A549 (cell line): ENCODE data around the gene BICRAL.

Experiments
- BHLHE40 ChIP-seq: IDR thresholded peaks from 2 replicates; pipeline ENCODE4 v1.6.1; 2012; ENCODE audit warnings: low read depth, low read length, inconsistent platforms
- CBX2 ChIP-seq: fragments of 200-600 bp; sonication (generic); IDR thresholded peaks from 2 replicates; pipeline ENCODE4 v1.6.1; 2016; ENCODE audit warnings: low read depth, mild to moderate bottlenecking, borderline replicate concordance
- GATA3 ChIP-seq: IDR thresholded peaks from 2 replicates; pipeline ENCODE4 v1.6.1; 2012; ENCODE audit warnings: borderline replicate concordance
- JUN ChIP-seq, 2 experiments: fragments of >200 bp; sonication (Bioruptor Twin); formaldehyde crosslinking; IDR thresholded peaks; 2 replicates in 1 of 2; 3 replicates in 1 of 2; pipeline ENCODE4 v1.6.1; 2016 to 2017
- MAFK ChIP-seq: fragments of 450-650 bp; IDR thresholded peaks from 2 replicates; pipeline ENCODE4 v1.6.1; 2014; ENCODE audit not compliant: partially characterized antibody
- MAZ ChIP-seq: fragments of 150-350 bp; IDR thresholded peaks from 2 replicates; pipeline ENCODE4 v1.6.1; 2014; ENCODE audit warnings: antibody characterized with exemption, low read depth, low read length, borderline replicate concordance
- POLR2A ChIP-seq: IDR thresholded peaks from 2 replicates; pipeline ENCODE4 v1.6.1; 2012; ENCODE audit warnings: mild to moderate bottlenecking, low read length
- RFX5 ChIP-seq: fragments of 450-650 bp; IDR thresholded peaks from 2 replicates; pipeline ENCODE4 v1.7.1; 2014; ENCODE audit warnings: antibody characterized with exemption, mild to moderate bottlenecking, moderate library complexity
- SMC3 ChIP-seq: fragments of >200 bp; sonication (Bioruptor Twin); formaldehyde crosslinking; IDR thresholded peaks from 3 replicates; pipeline ENCODE4 v1.6.1; 2018; ENCODE audit warnings: inconsistent platforms
- SREBF2 ChIP-seq: fragments of 450-650 bp; IDR thresholded peaks from 2 replicates; pipeline ENCODE4 v1.6.1; 2014; ENCODE audit warnings: mild to moderate bottlenecking, moderate library complexity
- ZFP36 ChIP-seq: fragments of 450-650 bp; IDR thresholded peaks from 2 replicates; pipeline ENCODE4 v1.6.1; 2014; ENCODE audit warnings: borderline replicate concordance; ENCODE audit not compliant: partially characterized antibody
- TF ChIP-seq, protein P1 (sequence below): IDR thresholded peaks from 2 replicates; pipeline ENCODE4 v1.6.1; 2012
- TF ChIP-seq, protein P2 (sequence below): fragments of >200 bp; sonication (Bioruptor Twin); formaldehyde crosslinking; IDR thresholded peaks from 3 replicates; pipeline ENCODE4 v1.5.1; 2016
- TF ChIP-seq, protein P3 (sequence below): fragments of 200-600 bp; sonication (generic); IDR thresholded peaks from 2 replicates; pipeline ENCODE4 v1.6.1; 2016; ENCODE audit warnings: antibody characterized with exemption, mild to moderate bottlenecking, moderate library complexity

DNA sequence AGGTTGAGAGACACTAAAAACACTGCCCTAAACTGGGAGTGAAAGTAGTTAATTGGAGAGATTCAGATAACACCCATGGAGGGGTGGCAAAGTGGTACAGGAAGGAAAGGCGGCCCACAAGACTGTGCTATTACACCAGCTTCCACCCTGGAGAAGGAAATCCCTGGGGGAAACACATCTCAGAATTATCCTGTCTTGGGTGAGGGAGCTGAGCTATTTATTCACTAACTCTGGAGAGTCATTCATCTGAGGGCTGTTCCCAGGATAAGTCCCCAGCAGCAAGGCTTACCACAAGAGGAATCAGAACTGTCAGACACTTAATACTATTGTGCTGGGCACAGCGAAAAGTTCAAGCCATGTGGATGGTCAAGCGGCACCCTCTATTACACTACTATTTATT is 45.9 kb upstream of the BICRAL start:
- TF ChIP-seq, protein P1, sequence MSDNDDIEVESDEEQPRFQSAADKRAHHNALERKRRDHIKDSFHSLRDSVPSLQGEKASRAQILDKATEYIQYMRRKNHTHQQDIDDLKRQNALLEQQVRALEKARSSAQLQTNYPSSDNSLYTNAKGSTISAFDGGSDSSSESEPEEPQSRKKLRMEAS, result no peak
- TF ChIP-seq, protein P2, sequence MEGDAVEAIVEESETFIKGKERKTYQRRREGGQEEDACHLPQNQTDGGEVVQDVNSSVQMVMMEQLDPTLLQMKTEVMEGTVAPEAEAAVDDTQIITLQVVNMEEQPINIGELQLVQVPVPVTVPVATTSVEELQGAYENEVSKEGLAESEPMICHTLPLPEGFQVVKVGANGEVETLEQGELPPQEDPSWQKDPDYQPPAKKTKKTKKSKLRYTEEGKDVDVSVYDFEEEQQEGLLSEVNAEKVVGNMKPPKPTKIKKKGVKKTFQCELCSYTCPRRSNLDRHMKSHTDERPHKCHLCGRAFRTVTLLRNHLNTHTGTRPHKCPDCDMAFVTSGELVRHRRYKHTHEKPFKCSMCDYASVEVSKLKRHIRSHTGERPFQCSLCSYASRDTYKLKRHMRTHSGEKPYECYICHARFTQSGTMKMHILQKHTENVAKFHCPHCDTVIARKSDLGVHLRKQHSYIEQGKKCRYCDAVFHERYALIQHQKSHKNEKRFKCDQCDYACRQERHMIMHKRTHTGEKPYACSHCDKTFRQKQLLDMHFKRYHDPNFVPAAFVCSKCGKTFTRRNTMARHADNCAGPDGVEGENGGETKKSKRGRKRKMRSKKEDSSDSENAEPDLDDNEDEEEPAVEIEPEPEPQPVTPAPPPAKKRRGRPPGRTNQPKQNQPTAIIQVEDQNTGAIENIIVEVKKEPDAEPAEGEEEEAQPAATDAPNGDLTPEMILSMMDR, result no peak
- no peak for TF ChIP-seq POLR2A
- no peak for TF ChIP-seq GATA3
- no peak for TF ChIP-seq ZFP36
- TF ChIP-seq, protein P3, sequence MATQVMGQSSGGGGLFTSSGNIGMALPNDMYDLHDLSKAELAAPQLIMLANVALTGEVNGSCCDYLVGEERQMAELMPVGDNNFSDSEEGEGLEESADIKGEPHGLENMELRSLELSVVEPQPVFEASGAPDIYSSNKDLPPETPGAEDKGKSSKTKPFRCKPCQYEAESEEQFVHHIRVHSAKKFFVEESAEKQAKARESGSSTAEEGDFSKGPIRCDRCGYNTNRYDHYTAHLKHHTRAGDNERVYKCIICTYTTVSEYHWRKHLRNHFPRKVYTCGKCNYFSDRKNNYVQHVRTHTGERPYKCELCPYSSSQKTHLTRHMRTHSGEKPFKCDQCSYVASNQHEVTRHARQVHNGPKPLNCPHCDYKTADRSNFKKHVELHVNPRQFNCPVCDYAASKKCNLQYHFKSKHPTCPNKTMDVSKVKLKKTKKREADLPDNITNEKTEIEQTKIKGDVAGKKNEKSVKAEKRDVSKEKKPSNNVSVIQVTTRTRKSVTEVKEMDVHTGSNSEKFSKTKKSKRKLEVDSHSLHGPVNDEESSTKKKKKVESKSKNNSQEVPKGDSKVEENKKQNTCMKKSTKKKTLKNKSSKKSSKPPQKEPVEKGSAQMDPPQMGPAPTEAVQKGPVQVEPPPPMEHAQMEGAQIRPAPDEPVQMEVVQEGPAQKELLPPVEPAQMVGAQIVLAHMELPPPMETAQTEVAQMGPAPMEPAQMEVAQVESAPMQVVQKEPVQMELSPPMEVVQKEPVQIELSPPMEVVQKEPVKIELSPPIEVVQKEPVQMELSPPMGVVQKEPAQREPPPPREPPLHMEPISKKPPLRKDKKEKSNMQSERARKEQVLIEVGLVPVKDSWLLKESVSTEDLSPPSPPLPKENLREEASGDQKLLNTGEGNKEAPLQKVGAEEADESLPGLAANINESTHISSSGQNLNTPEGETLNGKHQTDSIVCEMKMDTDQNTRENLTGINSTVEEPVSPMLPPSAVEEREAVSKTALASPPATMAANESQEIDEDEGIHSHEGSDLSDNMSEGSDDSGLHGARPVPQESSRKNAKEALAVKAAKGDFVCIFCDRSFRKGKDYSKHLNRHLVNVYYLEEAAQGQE, result no peak
- TF ChIP-seq MAZ, result no peak
- no peak for TF ChIP-seq SMC3
- TF ChIP-seq JUN (IDR thresholded peaks at IDR 0.05), result no peak
- TF ChIP-seq BHLHE40, result no peak
- TF ChIP-seq CBX2, result no peak
- TF ChIP-seq SREBF2, result no peak
- TF ChIP-seq RFX5, result no peak
- no peak for TF ChIP-seq MAFK
